ENCODE data around the gene LBR.

LBR gene

GRCh38 chr1:225445639-225446594, 18.1 kb upstream of the LBR start:
- no peak for DNase-seq (ENCODE audit: low spot score)

GRCh38 chr1:225442123-225442505, 14.3 kb upstream of the LBR start:
- DNase-seq (ENCODE audit: low spot score), result peak; percentile 15

- peak; percentile 52 for DNase-seq (ENCODE audit: low spot score)
Measured at GRCh38 chr1:225441314-225442122, 13.7 kb upstream of the LBR start.

- no peak for DNase-seq (ENCODE audit: low spot score)
Measured at GRCh38 chr1:225440380-225441221, 12.8 kb upstream of the LBR start.

GRCh38 chr1:225437710-225438437, 10.0 kb upstream of the LBR start:
- peak; percentile 37 for DNase-seq (ENCODE audit: low spot score)

GRCh38 chr1:225435957-225436392, 8.1 kb upstream of the LBR start:
- peak; percentile 86 for DNase-seq (ENCODE audit: low spot score)

- DNase-seq (ENCODE audit: low spot score), result no peak
Measured at GRCh38 chr1:225435487-225435886, 7.6 kb upstream of the LBR start.

- DNase-seq (ENCODE audit: low spot score), result peak; percentile 52
Measured at GRCh38 chr1:225435076-225435475, 7.2 kb upstream of the LBR start.

- DNase-seq (ENCODE audit: low spot score), result peak; percentile 52
Measured at GRCh38 chr1:225434046-225434445, 6.2 kb upstream of the LBR start.

GRCh38 chr1:225431081-225431863, 3.4 kb upstream of the LBR start:
- DNase-seq (ENCODE audit: low spot score), result no peak

- DNase-seq (ENCODE audit: low spot score), result no peak
Measured at GRCh38 chr1:225430301-225430700, 2.5 kb upstream of the LBR start.

GRCh38 chr1:225428881-225429455, 1.1 kb upstream of the LBR start:
- no peak for DNase-seq (ENCODE audit: low spot score)

- peak; percentile 93 for DNase-seq (ENCODE audit: low spot score)
Measured at GRCh38 chr1:225428068-225428880, 436 bp upstream of the LBR start.

- peak; percentile 77 for DNase-seq (ENCODE audit: low spot score)
Measured at GRCh38 chr1:225426395-225427234, 1.2 kb downstream of the LBR start.

- DNase-seq (ENCODE audit: low spot score), result peak; percentile 36
Measured at GRCh38 chr1:225425201-225425786, 2.5 kb downstream of the LBR start.

- DNase-seq (ENCODE audit: low spot score), result no peak
Measured at GRCh38 chr1:225424562-225425200, 3.2 kb downstream of the LBR start.

- DNase-seq (ENCODE audit: low spot score), result no peak
Measured at GRCh38 chr1:225423518-225423855, 4.4 kb downstream of the LBR start.

Measured in NAMALWA (cell line).